Thyroid gland (tissue), 4 donors: ENCODE results near the gene C6orf132. TPM values are rescaled to one million over a fixed set of nuclear protein-coding genes. Genes with fewer than 3 reads are reported as not detected.

Source experiments
- DNase-seq, 2 donors: peaks; one replicate each; pipeline ENCODE4 v3.0.0-alpha.2; 2019
- H3K27ac ChIP-seq, 3 donors: fragments of 200-600 bp; sonication (generic); 1 replicate in 2 of 3; 2 replicates in 1 of 3; pipeline ENCODE4 v1.5.1; 2016 to 2019; ENCODE audit warnings: mild to moderate bottlenecking in 1 of 3, moderate library complexity in 1 of 3
- H3K27me3 ChIP-seq: fragments of 200-600 bp; sonication (generic); one replicate; pipeline ENCODE4 v1.5.1; 2019
- H3K36me3 ChIP-seq, 2 donors: fragments of 200-600 bp; sonication (generic); one replicate each; pipeline ENCODE4 v1.5.1; 2016 to 2019
- H3K4me1 ChIP-seq, 2 donors: fragments of 200-600 bp; sonication (generic); one replicate each; pipeline ENCODE4 v1.5.1; 2017 to 2019
- H3K4me3 ChIP-seq, 3 donors: fragments of 200-600 bp; sonication (generic); replicated peaks in 1 of 3; 1 replicate in 2 of 3; 2 replicates in 1 of 3; pipeline ENCODE4 v1.5.1; 2016; ENCODE audit warnings: mild to moderate bottlenecking in 1 of 3
- H3K9me3 ChIP-seq: fragments of 200-600 bp; sonication (generic); one replicate; pipeline ENCODE4 v1.5.1; 2017
- CTCF ChIP-seq, 6 experiments: fragments of 200-600 bp in 3 of 6; fragments of 450-650 bp in 3 of 6; sonication (generic) in 3 of 6; IDR thresholded peaks; one replicate each; pipeline ENCODE4 v1.5.1; 2016 to 2019; ENCODE audit warnings: antibody characterized with exemption in 6 of 6, mild to moderate bottlenecking in 2 of 6, inconsistent platforms in 1 of 6, moderate library complexity in 1 of 6
- POLR2A ChIP-seq, 2 donors: fragments of 450-650 bp; IDR thresholded peaks; one replicate each; pipeline ENCODE4 v1.6.1; 2017; ENCODE audit warnings: antibody characterized with exemption in 2 of 2, mild to moderate bottlenecking in 2 of 2, moderate library complexity in 1 of 2
- WGBS, 2 donors: methylation state at CpG; one replicate each; pipeline ENCODE4 v1.1.5; 2017; 5-methylcytosine and 5-hydroxymethylcytosine counted together
- intact Hi-C: fragments of 100-400 bp; cut with DNase I; formaldehyde crosslinking; loops from one replicate; pipeline ENCODE4 v1.15.1; 2023
- total RNA-seq, 4 donors: library from RNA; depleted of rRNA; stranded (reverse); fragments of >200 nt; gene quantifications; one replicate each; pipeline ENCODE4 v1.2.3, GENCODE V29; 2016

The C6orf132 gene
- total RNA-seq, 4 donors from 2014 or later: 14.8 to 34.3 (median 30.6) TPM

GRCh38 chr6:42104095-42104803, 38.2 kb downstream of the C6orf132 start:
- Histone ChIP-seq H3K4me3 (peak overlapping the region in 1 of 3 donors; percentile 28), H3K27ac (peak overlapping the region; percentile 80 to 89 (median 86)), H3K9me3 (no peaks in the 10 kb centered on the region), H3K27me3 (no peaks in the 10 kb centered on the region), H3K4me1 (peaks cover 41 to 56% of the 10 kb centered on the region in 2 donors), H3K36me3 (no peaks in the 10 kb centered on the region)
- no peak for TF ChIP-seq POLR2A (IDR thresholded peaks at IDR 0.05)
- peak; percentile 33 to 79 (median 62) for TF ChIP-seq CTCF (IDR thresholded peaks at IDR 0.05)
- intact Hi-C loops: loop anchor here (10.0 kb wide), 1 partner anchor 61 kb away; no protein-coding TSS in a partner anchor
- DNase-seq: peak; percentile 82 to 85
- 15 to 20% methylated on average over 6 to 27 of the region's 66 CpGs for WGBS, 2 donors

- intact Hi-C loops: loop anchor here (10.0 kb wide), 1 partner anchor 61 kb away; no protein-coding TSS in a partner anchor
- Histone ChIP-seq H3K36me3 (no peaks in the 10 kb centered on the region), H3K27ac (peak overlapping the region; percentile 80 to 89 (median 86)), H3K9me3 (no peaks in the 10 kb centered on the region), H3K4me3 (no peak overlapping the region), H3K27me3 (no peaks in the 10 kb centered on the region), H3K4me1 (peaks cover 46 to 61% of the 10 kb centered on the region in 2 donors)
- WGBS, 2 donors: 61 to 62% methylated on average over 12 of the region's 12 CpGs
- no peak for DNase-seq
- TF ChIP-seq POLR2A (IDR thresholded peaks at IDR 0.05): no peak
- no peak for TF ChIP-seq CTCF (IDR thresholded peaks at IDR 0.05)
These were observed 38.7 kb downstream of the C6orf132 start for GRCh38 chr6:42103753-42104094.

GRCh38 chr6:42103216-42103615, 39.2 kb downstream of the C6orf132 start:
- 41 to 52% methylated on average over 6 to 7 of the region's 7 CpGs for WGBS, 2 donors
- DNase-seq: peak; percentile 76 to 78
- Histone ChIP-seq H3K27ac (peak overlapping the region; percentile 80 to 89 (median 86)), H3K4me1 (peaks cover 51 to 66% of the 10 kb centered on the region in 2 donors), H3K9me3 (no peaks in the 10 kb centered on the region), H3K36me3 (no peaks in the 10 kb centered on the region), H3K4me3 (no peak overlapping the region), H3K27me3 (no peaks in the 10 kb centered on the region)
- intact Hi-C loops: loop anchor here (10.0 kb wide), 1 partner anchor 62 kb away; no protein-coding TSS in a partner anchor
- peak in 1 of 2 donors; percentile 56 for TF ChIP-seq POLR2A (IDR thresholded peaks at IDR 0.05)
- TF ChIP-seq CTCF (IDR thresholded peaks at IDR 0.05): no peak

GRCh38 chr6:42101186-42101657, 41.2 kb downstream of the C6orf132 start:
- DNase-seq: peak; percentile 44 to 49
- TF ChIP-seq CTCF (IDR thresholded peaks at IDR 0.05) (no peak), POLR2A (IDR thresholded peaks at IDR 0.05) (no peak)
- intact Hi-C loops: loop anchor here (10.0 kb wide), 1 partner anchor 64 kb away; no protein-coding TSS in a partner anchor
- Histone ChIP-seq H3K9me3 (no peaks in the 10 kb centered on the region), H3K4me3 (no peak overlapping the region), H3K27me3 (no peaks in the 10 kb centered on the region), H3K4me1 (peaks cover 66 to 83% of the 10 kb centered on the region in 2 donors), H3K36me3 (no peaks in the 10 kb centered on the region), H3K27ac (peak overlapping the region; percentile 80 to 92 (median 82))
- 74 to 76% methylated on average over 8 of the region's 8 CpGs for WGBS, 2 donors
